Measurements from ENCODE around the gene ADAMTSL2. TPM values are rescaled to one million over a fixed set of nuclear protein-coding genes. Genes with fewer than 3 reads are reported as not detected.

ADAMTSL2 gene
- total RNA-seq, 4 donors from 2014 or later = 2.8 to 6.6 (median 3.2) TPM

DNA sequence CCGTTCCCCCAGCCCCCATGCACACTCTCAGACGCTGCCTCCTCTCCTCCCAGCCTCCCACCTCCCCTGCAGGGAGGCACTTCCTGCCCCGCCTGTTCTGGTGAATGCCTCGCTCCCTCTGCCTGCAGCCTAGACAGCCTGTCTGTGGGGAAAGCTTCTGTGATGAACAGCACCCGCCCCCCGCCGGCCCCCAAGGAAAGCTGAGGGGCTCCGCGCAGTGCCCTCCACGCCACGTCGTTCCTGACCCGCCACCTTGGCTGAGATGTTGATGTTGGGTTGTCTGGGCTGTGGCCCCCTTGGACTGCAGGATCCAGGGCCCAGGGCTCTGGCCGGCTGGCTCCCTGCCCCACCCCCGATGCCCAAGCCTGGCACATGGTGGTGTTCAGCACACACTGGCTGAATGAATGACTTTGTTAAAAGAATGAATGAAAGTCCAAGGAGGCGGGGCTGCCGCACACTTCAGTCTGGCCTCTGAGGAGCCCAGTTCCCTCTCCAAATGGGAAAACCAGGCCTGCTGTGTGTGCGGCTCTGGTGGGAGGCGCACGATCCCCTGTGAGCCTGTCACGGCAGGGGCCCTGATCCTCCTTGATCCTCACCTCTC is 7.7 kb upstream of the ADAMTSL2 start:
- Histone ChIP-seq H3K36me3 (no peaks in the 10 kb centered on the region), H3K9me3 (no peaks in the 10 kb centered on the region), H3K27me3 (peaks cover 0 to 39% (median 0%) of the 10 kb centered on the region in 4 donors), H3K4me3 (no peak overlapping the region), H3K27ac (replicated peaks in 1 of 4) (peak overlapping the region in 2 of 4 donors; percentile 3 to 58), H3K4me1 (peaks cover 16 to 38% (median 36%) of the 10 kb centered on the region in 4 donors)
- no peak for TF ChIP-seq POLR2A (IDR thresholded peaks at IDR 0.05; ENCODE audit: low read depth)
- TF ChIP-seq, protein P1, sequence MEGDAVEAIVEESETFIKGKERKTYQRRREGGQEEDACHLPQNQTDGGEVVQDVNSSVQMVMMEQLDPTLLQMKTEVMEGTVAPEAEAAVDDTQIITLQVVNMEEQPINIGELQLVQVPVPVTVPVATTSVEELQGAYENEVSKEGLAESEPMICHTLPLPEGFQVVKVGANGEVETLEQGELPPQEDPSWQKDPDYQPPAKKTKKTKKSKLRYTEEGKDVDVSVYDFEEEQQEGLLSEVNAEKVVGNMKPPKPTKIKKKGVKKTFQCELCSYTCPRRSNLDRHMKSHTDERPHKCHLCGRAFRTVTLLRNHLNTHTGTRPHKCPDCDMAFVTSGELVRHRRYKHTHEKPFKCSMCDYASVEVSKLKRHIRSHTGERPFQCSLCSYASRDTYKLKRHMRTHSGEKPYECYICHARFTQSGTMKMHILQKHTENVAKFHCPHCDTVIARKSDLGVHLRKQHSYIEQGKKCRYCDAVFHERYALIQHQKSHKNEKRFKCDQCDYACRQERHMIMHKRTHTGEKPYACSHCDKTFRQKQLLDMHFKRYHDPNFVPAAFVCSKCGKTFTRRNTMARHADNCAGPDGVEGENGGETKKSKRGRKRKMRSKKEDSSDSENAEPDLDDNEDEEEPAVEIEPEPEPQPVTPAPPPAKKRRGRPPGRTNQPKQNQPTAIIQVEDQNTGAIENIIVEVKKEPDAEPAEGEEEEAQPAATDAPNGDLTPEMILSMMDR (IDR thresholded peaks at IDR 0.05) = no peak
- no peak for TF ChIP-seq POLR2AphosphoS5 (IDR thresholded peaks at IDR 0.05)
- TF ChIP-seq EP300 (IDR thresholded peaks at IDR 0.05) = no peak
- 58% methylated on average over 10 of the region's 21 CpGs for WGBS
- no peak for DNase-seq (ENCODE audit: extremely low spot score)
- intact Hi-C loops (cut with DNase I) = no loop called here

DNA sequence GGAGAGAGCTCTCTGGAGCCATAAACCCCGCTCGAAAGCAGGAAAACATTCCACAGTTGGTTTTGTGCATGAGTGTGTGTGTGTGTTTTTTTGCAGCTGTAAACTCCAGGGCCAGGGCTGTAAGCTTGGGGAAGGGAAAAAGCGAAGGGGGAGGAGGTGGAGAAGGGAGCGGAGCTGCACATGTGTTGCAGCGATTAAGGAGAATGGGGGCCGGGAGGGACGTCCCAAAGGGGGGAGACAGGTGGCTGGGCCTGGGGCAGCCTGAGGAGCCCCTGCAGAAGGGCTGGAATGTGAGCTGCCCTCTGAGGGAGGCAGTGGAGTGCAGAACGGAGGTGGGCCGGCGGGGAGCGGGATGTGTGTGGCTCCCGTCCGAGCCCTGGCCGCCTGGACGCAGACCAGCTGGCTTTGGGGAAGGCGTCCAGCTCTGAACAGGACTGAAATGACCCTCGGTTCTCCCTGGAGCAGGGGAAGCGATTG is 7.0 kb upstream of the ADAMTSL2 start:
- intact Hi-C loops (cut with DNase I) = no loop called here
- peak overlapping the region in 2 of 4 donors; percentile 3 to 58 for H3K27ac ChIP-seq (replicated peaks in 1 of 4)
- peak overlapping the region in 1 of 4 donors; percentile 14 for H3K4me3 ChIP-seq
- no peaks in the 10 kb centered on the region for H3K36me3 ChIP-seq
- 31% methylated on average over 7 of the region's 18 CpGs for whole genome bisulfite sequencing
- no peak for DNase-seq (ENCODE audit: extremely low spot score)
- H3K9me3 ChIP-seq = no peaks in the 10 kb centered on the region
- H3K27me3 ChIP-seq = peaks cover 0 to 39% (median 0%) of the 10 kb centered on the region in 4 donors
- H3K4me1 ChIP-seq = peaks cover 16 to 38% (median 37%) of the 10 kb centered on the region in 4 donors
- TF ChIP-seq POLR2A (IDR thresholded peaks at IDR 0.05; ENCODE audit: low read depth) = no peak
- TF ChIP-seq, protein P1 (IDR thresholded peaks at IDR 0.05) = no peak
- peak in 1 of 2 donors; percentile 15 for TF ChIP-seq POLR2AphosphoS5 (IDR thresholded peaks at IDR 0.05)

DNA sequence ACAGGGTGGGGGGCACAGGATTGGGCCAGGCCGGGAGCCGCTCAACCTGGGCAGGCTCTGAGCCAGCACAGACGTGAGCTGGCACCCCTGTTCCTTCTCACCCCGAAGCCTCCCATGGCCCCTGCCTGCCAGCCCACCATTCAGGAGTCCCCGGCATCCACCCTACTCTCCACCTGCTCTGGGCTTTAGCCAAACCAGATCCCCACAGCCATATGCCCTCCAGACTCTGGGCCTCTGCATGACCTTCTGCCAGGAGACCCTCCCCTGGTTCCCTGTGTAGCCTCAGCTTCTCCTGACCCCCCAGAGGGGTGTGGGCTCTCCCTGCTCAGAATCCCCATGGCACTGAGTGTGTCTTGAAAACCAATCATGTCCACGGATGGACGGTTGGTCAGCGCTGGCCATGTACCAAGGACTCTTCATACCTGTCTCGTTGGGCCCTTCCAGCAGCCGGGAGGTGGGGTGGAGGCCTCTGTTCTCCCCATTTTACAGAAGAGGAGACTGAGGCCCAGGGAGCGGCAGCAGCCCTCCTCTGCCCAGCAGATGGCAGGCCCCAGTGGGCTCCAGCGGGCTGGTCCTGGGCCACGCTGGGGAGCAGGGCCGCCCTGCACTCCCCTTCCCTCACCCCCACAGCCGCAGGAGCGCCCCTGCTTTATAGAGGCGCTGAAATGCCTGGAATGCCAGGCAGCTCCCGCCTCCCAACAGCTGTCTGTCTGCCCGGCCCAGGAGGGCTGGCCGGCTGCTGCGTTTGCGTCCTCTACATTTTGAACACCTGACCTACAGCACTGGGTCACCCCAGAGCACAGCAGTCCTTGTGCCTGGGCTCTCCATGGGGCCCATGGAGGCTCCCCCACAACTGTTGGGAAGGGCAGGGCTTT is 6.3 kb upstream of the ADAMTSL2 start:
- 66% methylated on average over 14 of the region's 22 CpGs for WGBS
- no peak for DNase-seq (ENCODE audit: extremely low spot score)
- intact Hi-C loops (cut with DNase I) = no loop called here
- TF ChIP-seq EP300 (IDR thresholded peaks at IDR 0.05) (no peak), POLR2A (IDR thresholded peaks at IDR 0.05; ENCODE audit: low read depth) (no peak), POLR2AphosphoS5 (IDR thresholded peaks at IDR 0.05) (no peak)
- TF ChIP-seq, protein P1 (IDR thresholded peaks at IDR 0.05) = no peak
- Histone ChIP-seq H3K9me3 (no peaks in the 10 kb centered on the region), H3K27ac (replicated peaks in 1 of 4) (peak overlapping the region in 1 of 4 donors; percentile 58), H3K4me1 (peaks cover 17 to 45% (median 38%) of the 10 kb centered on the region in 4 donors), H3K4me3 (no peak overlapping the region), H3K36me3 (no peaks in the 10 kb centered on the region), H3K27me3 (peaks cover 0 to 36% (median 0%) of the 10 kb centered on the region in 4 donors)

DNA sequence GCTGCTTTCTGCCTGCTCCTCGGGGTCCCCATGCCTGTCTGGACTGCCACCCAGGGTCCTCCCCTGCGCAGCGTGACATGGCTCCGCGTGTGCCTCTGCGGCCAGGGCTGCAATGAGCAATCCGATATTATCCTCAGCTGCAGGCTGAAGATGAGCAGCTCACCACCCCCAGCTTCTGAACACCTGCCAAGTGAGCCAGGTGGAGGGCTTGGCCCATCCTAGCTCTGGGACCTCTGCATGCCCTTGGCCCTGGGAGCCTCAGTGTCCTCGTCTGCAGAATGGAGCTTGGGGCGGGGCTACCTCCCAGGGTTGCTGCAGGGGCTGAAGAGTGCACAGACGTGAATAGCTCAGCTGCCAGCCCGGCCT is 5.6 kb upstream of the ADAMTSL2 start:
- DNase-seq (ENCODE audit: extremely low spot score) = no peak
- Histone ChIP-seq H3K36me3 (no peaks in the 10 kb centered on the region), H3K9me3 (no peaks in the 10 kb centered on the region), H3K27ac (replicated peaks in 1 of 4) (no peak overlapping the region), H3K4me1 (peaks cover 23 to 51% (median 44%) of the 10 kb centered on the region in 4 donors), H3K4me3 (no peak overlapping the region), H3K27me3 (peaks cover 0 to 36% (median 0%) of the 10 kb centered on the region in 4 donors)
- no CpG with 5 or more reads among the region's 11 CpGs for WGBS
- TF ChIP-seq EP300 (IDR thresholded peaks at IDR 0.05) = no peak
- no peak for TF ChIP-seq POLR2AphosphoS5 (IDR thresholded peaks at IDR 0.05)
- TF ChIP-seq, protein P1 (IDR thresholded peaks at IDR 0.05) = no peak
- intact Hi-C loops (cut with DNase I) = no loop called here
